Measurements from ENCODE around the gene PIK3R6. TPM values are rescaled to one million over a fixed set of nuclear protein-coding genes. Genes with fewer than 3 reads are reported as not detected.
A peak's percentile ranks its signal among the peaks of the same experiment; 100 is the strongest.

PIK3R6 gene
- total and polyA plus RNA-seq, 2 experiments from 2014 or later, result 0.43 to 0.63 TPM

GRCh38 chr17:8755590-8756255 is 111.8 kb downstream of the PIK3R6 start:
- no peak for DNase-seq
- H3K27me3 ChIP-seq (replicated peaks; ENCODE audit: insufficient read depth), result peaks cover 21% of the 10 kb centered on the region
- H4K20me1 ChIP-seq (ENCODE audit: insufficient read depth), result no peaks in the 10 kb centered on the region
- no peak overlapping the region for H3K4me2 ChIP-seq (ENCODE audit: unreplicated experiment)
- no peak overlapping the region for H3K9ac ChIP-seq
- H3K27ac ChIP-seq, result no peak overlapping the region
- H3F3A ChIP-seq (ENCODE audit: insufficient read depth), result no peaks in the 10 kb centered on the region
- in situ Hi-C loops (cut with MboI), result loop anchor here (10.0 kb wide), 1 partner anchor 341 kb away; no protein-coding TSS in a partner anchor
- no peak overlapping the region for H2AFZ ChIP-seq
- H3K79me2 ChIP-seq (ENCODE audit: insufficient read depth), result no peaks in the 10 kb centered on the region
- no peaks in the 10 kb centered on the region for H3K4me1 ChIP-seq (ENCODE audit: insufficient read depth)
- TF ChIP-seq EZH2 (IDR thresholded peaks at IDR 0.05; ENCODE audit: insufficient read depth, poor library complexity, severe bottlenecking), result no peak
- no peak for TF ChIP-seq EZH2phosphoT487 (IDR thresholded peaks at IDR 0.05; ENCODE audit: insufficient read depth, low read depth)
- WGBS, 2 experiments (ENCODE audit: low coverage in 1 of 2, low lambda C conversion rate in 2 of 2, missing lambda C conversion rate in 2 of 2), result 84 to 89% methylated on average over 12 of the region's 12 CpGs
- no peaks in the 10 kb centered on the region for H3K36me3 ChIP-seq (ENCODE audit: low read depth)
- H3K4me3 ChIP-seq, result no peak overlapping the region
- no peaks in the 10 kb centered on the region for H3K9me3 ChIP-seq (ENCODE audit: low read depth)
- no peaks in the 10 kb centered on the region for H3K9me2 ChIP-seq (ENCODE audit: insufficient read depth)

GRCh38 chr17:8754890-8755289 is 112.6 kb downstream of the PIK3R6 start:
- Histone ChIP-seq H3K27ac (no peak overlapping the region), H4K20me1 (ENCODE audit: insufficient read depth) (no peaks in the 10 kb centered on the region), H3K4me1 (ENCODE audit: insufficient read depth) (no peaks in the 10 kb centered on the region), H3K36me3 (ENCODE audit: low read depth) (no peaks in the 10 kb centered on the region), H3F3A (ENCODE audit: insufficient read depth) (no peaks in the 10 kb centered on the region), H3K9me3 (ENCODE audit: low read depth) (no peaks in the 10 kb centered on the region), H2AFZ (no peak overlapping the region), H3K4me2 (ENCODE audit: unreplicated experiment) (no peak overlapping the region), H3K9me2 (ENCODE audit: insufficient read depth) (no peaks in the 10 kb centered on the region), H3K9ac (no peak overlapping the region), H3K79me2 (ENCODE audit: insufficient read depth) (no peaks in the 10 kb centered on the region), H3K27me3 (replicated peaks; ENCODE audit: insufficient read depth) (peaks cover 21% of the 10 kb centered on the region), H3K4me3 (no peak overlapping the region)
- no peak for DNase-seq
- in situ Hi-C loops (cut with MboI), result loop anchor here (10.0 kb wide), 1 partner anchor 340 kb away; no protein-coding TSS in a partner anchor
- WGBS, 2 experiments (ENCODE audit: low coverage in 1 of 2, low lambda C conversion rate in 2 of 2, missing lambda C conversion rate in 2 of 2), result 41 to 50% methylated on average over 8 of the region's 8 CpGs
- TF ChIP-seq EZH2 (IDR thresholded peaks at IDR 0.05; ENCODE audit: insufficient read depth, poor library complexity, severe bottlenecking), result no peak

- 0 to 9% methylated on average over 1 of the region's 1 CpG for WGBS, 2 experiments (ENCODE audit: low coverage in 1 of 2, low lambda C conversion rate in 2 of 2, missing lambda C conversion rate in 2 of 2)
- in situ Hi-C loops (cut with MboI), result loop anchor here (10.0 kb wide), 1 partner anchor 339 kb away; no protein-coding TSS in a partner anchor
Observed at GRCh38 chr17:8753976-8754440, 113.5 kb downstream of the PIK3R6 start.

GRCh38 chr17:8753136-8753975 is 114.1 kb downstream of the PIK3R6 start:
- Histone ChIP-seq H4K20me1 (ENCODE audit: insufficient read depth) (no peaks in the 10 kb centered on the region), H2AFZ (no peak overlapping the region), H3F3A (ENCODE audit: insufficient read depth) (no peaks in the 10 kb centered on the region), H3K9ac (no peak overlapping the region), H3K9me3 (ENCODE audit: low read depth) (no peaks in the 10 kb centered on the region), H3K27ac (no peak overlapping the region), H3K9me2 (ENCODE audit: insufficient read depth) (no peaks in the 10 kb centered on the region), H3K36me3 (ENCODE audit: low read depth) (no peaks in the 10 kb centered on the region), H3K79me2 (ENCODE audit: insufficient read depth) (no peaks in the 10 kb centered on the region), H3K4me2 (ENCODE audit: unreplicated experiment) (no peak overlapping the region), H3K4me1 (ENCODE audit: insufficient read depth) (no peaks in the 10 kb centered on the region), H3K4me3 (no peak overlapping the region), H3K27me3 (replicated peaks; ENCODE audit: insufficient read depth) (peaks cover 6% of the 10 kb centered on the region; the same call in 1 of the 2 replicates)
- no peak for DNase-seq
- in situ Hi-C loops (cut with MboI), result loop anchor here (10.0 kb wide), 1 partner anchor 339 kb away; no protein-coding TSS in a partner anchor
- 67% methylated on average over 11 to 12 of the region's 12 CpGs for WGBS, 2 experiments (ENCODE audit: low coverage in 1 of 2, low lambda C conversion rate in 2 of 2, missing lambda C conversion rate in 2 of 2)
- TF ChIP-seq EZH2 (IDR thresholded peaks at IDR 0.05; ENCODE audit: insufficient read depth, poor library complexity, severe bottlenecking) (no peak), EZH2phosphoT487 (IDR thresholded peaks at IDR 0.05; ENCODE audit: insufficient read depth, low read depth) (no peak)

More at GRCh38 chr17:8753976-8754440, 113.5 kb downstream of the PIK3R6 start:
- Histone ChIP-seq H3K9me2 (ENCODE audit: insufficient read depth) (no peaks in the 10 kb centered on the region), H3K4me3 (no peak overlapping the region), H3K79me2 (ENCODE audit: insufficient read depth) (no peaks in the 10 kb centered on the region), H3K4me1 (ENCODE audit: insufficient read depth) (no peaks in the 10 kb centered on the region), H3K4me2 (ENCODE audit: unreplicated experiment) (no peak overlapping the region), H2AFZ (no peak overlapping the region), H3F3A (ENCODE audit: insufficient read depth) (no peaks in the 10 kb centered on the region), H3K27ac (no peak overlapping the region), H4K20me1 (ENCODE audit: insufficient read depth) (no peaks in the 10 kb centered on the region), H3K27me3 (replicated peaks; ENCODE audit: insufficient read depth) (peaks cover 12% of the 10 kb centered on the region), H3K9me3 (ENCODE audit: low read depth) (no peaks in the 10 kb centered on the region), H3K9ac (no peak overlapping the region), H3K36me3 (ENCODE audit: low read depth) (no peaks in the 10 kb centered on the region)
- TF ChIP-seq EZH2phosphoT487 (IDR thresholded peaks at IDR 0.05; ENCODE audit: insufficient read depth, low read depth) (no peak), EZH2 (IDR thresholded peaks at IDR 0.05; ENCODE audit: insufficient read depth, poor library complexity, severe bottlenecking) (no peak)
- DNase-seq, result peak; percentile 59

Other genes with a start within 250 kb of the PIK3R6 start
- 39.2 and 46.8 TPM in 2 replicates for gene MYH10, start 236.9 kb downstream of the PIK3R6 start, total RNA-seq (2014; rRNA removed; shearing (Covaris generic))
- 69.5 and 76.8 TPM in 2 replicates for gene MYH10, start 236.9 kb downstream of the PIK3R6 start, polyA plus RNA-seq (2016; fragmentation: Nextera tagmentation; extraction: Ambion mirVana)
- gene CCDC42, start 122.8 kb downstream of the PIK3R6 start, total RNA-seq (2014; rRNA removed; shearing (Covaris generic)), result not detected in 2 replicates
- gene CCDC42, start 122.8 kb downstream of the PIK3R6 start, polyA plus RNA-seq (2016; fragmentation: Nextera tagmentation; extraction: Ambion mirVana), result not detected in 2 replicates
- not detected in 2 replicates for gene SPDYE4, start 109.1 kb downstream of the PIK3R6 start, total RNA-seq (2014; rRNA removed; shearing (Covaris generic))
- gene SPDYE4, start 109.1 kb downstream of the PIK3R6 start, polyA plus RNA-seq (2016; fragmentation: Nextera tagmentation; extraction: Ambion mirVana), result not detected in 2 replicates
- gene MFSD6L, start 68.3 kb downstream of the PIK3R6 start, total RNA-seq (2014; rRNA removed; shearing (Covaris generic)), result not detected in 2 replicates
- not detected in 2 replicates for gene MFSD6L, start 68.3 kb downstream of the PIK3R6 start, polyA plus RNA-seq (2016; fragmentation: Nextera tagmentation; extraction: Ambion mirVana)
- 0.11 TPM in 1 of 2 replicates, not detected in the other for gene PIK3R5, start 98.0 kb upstream of the PIK3R6 start, total RNA-seq (2014; rRNA removed; shearing (Covaris generic))
- gene PIK3R5, start 98.0 kb upstream of the PIK3R6 start, polyA plus RNA-seq (2016; fragmentation: Nextera tagmentation; extraction: Ambion mirVana), result not detected in 2 replicates
- 0.11 TPM in 1 of 2 replicates, not detected in the other for gene NTN1, start 153.8 kb upstream of the PIK3R6 start, total RNA-seq (2014; rRNA removed; shearing (Covaris generic))
- 0.06 and 0.21 TPM in 2 replicates for gene NTN1, start 153.8 kb upstream of the PIK3R6 start, polyA plus RNA-seq (2016; fragmentation: Nextera tagmentation; extraction: Ambion mirVana)